HG03280 (cell line): ENCODE results near the gene RAPGEF4.
"Not testable (repeated sequence)": the region's sequence is repeated elsewhere in the genome, so short reads cannot be mapped to it uniquely, and the experiment has no call there.

ENCODE experiments used
- ATAC-seq: cut with Tn5 transposase; IDR thresholded peaks from one replicate; pipeline ENCODE4 v1.9.1; 2021; ENCODE audit warnings: mild to moderate bottlenecking, moderate library complexity; ENCODE audit not compliant: unreplicated experiment

RAPGEF4 gene

GRCh38 chr2:173087214-173087581 lies 351.6 kb downstream of the RAPGEF4 start:
- ATAC-seq: no peak

- ATAC-seq: no peak
Measured at GRCh38 chr2:173087793-173088496, 352.3 kb downstream of the RAPGEF4 start.

- ATAC-seq: no peak
Measured at GRCh38 chr2:173090276-173090877, 354.7 kb downstream of the RAPGEF4 start.

GRCh38 chr2:173090973-173091660 lies 355.5 kb downstream of the RAPGEF4 start:
- no peak for ATAC-seq

- no peak for ATAC-seq
Measured at GRCh38 chr2:173091910-173092309, 356.3 kb downstream of the RAPGEF4 start.

- no peak for ATAC-seq
Measured at GRCh38 chr2:173092844-173093402, 357.3 kb downstream of the RAPGEF4 start.

GRCh38 chr2:173093617-173094016 lies 358.0 kb downstream of the RAPGEF4 start:
- ATAC-seq: not testable (repeated sequence)

GRCh38 chr2:173094731-173095130 lies 359.1 kb downstream of the RAPGEF4 start:
- no peak for ATAC-seq

GRCh38 chr2:173095356-173095755 lies 359.7 kb downstream of the RAPGEF4 start:
- no peak for ATAC-seq

- ATAC-seq: no peak
Measured at GRCh38 chr2:173099271-173099670, 363.6 kb downstream of the RAPGEF4 start.

GRCh38 chr2:173099804-173100203 lies 364.2 kb downstream of the RAPGEF4 start:
- ATAC-seq: no peak

GRCh38 chr2:173101687-173102086 lies 366.0 kb downstream of the RAPGEF4 start:
- no peak for ATAC-seq
